AG04450 (cell line): Measurements from ENCODE around the gene TSHZ1. TPM values are rescaled to one million over a fixed set of nuclear protein-coding genes. Genes with fewer than 3 reads are reported as not detected.

Experiments
- CTCF ChIA-PET: fragments of 300-600, 350-600 bp; formaldehyde crosslinking; extraction: SDS; loops from one replicate; lab custom pipeline; 2022; ENCODE audit warnings: antibody characterized with exemption, inconsistent platforms; lab: Charles Lee
- POLR2A ChIA-PET: fragments of 350-600 bp; formaldehyde crosslinking; extraction: SDS; loops from one replicate; lab custom pipeline; 2021; ENCODE audit warnings: antibody characterized with exemption, inconsistent platforms; lab: Yijun Ruan, JAX
- DNase-seq: peaks from one replicate; pipeline ENCODE4 v3.0.0-alpha.2; 2011; ENCODE audit warnings: low read depth, low spot score
- H3K27ac ChIP-seq: one replicate; pipeline ENCODE4 v1.5.1; 2012; ENCODE audit warnings: low read depth, low read length, control low read depth
- H3K27me3 ChIP-seq: one replicate; pipeline ENCODE4 v1.6.0; 2012; ENCODE audit warnings: low read length; ENCODE audit not compliant: control insufficient read depth, insufficient read depth
- H3K4me3 ChIP-seq: 2 replicates; pipeline ENCODE4 v1.5.1; 2011; ENCODE audit warnings: mild to moderate bottlenecking, low read depth, low read length, control low read depth
- H3K9me3 ChIP-seq: 2 replicates; pipeline ENCODE4 v1.5.1; 2012; ENCODE audit warnings: low read length; ENCODE audit not compliant: control insufficient read depth, insufficient read depth
- polyA plus RNA-seq: library from polyadenylated mRNA; depleted of rRNA; stranded (reverse); fragments of >200 nt; gene quantifications from 2 replicates; pipeline ENCODE4 v1.2.3, GENCODE V29; 2011
- TF ChIP-seq, protein P1 (sequence below): IDR thresholded peaks from 2 replicates; pipeline ENCODE4 v1.5.1; 2011; ENCODE audit warnings: low read depth, low read length, control low read depth, inconsistent platforms

The TSHZ1 gene
- polyA plus RNA-seq, 1 experiment = 3.9 TPM

DNA sequence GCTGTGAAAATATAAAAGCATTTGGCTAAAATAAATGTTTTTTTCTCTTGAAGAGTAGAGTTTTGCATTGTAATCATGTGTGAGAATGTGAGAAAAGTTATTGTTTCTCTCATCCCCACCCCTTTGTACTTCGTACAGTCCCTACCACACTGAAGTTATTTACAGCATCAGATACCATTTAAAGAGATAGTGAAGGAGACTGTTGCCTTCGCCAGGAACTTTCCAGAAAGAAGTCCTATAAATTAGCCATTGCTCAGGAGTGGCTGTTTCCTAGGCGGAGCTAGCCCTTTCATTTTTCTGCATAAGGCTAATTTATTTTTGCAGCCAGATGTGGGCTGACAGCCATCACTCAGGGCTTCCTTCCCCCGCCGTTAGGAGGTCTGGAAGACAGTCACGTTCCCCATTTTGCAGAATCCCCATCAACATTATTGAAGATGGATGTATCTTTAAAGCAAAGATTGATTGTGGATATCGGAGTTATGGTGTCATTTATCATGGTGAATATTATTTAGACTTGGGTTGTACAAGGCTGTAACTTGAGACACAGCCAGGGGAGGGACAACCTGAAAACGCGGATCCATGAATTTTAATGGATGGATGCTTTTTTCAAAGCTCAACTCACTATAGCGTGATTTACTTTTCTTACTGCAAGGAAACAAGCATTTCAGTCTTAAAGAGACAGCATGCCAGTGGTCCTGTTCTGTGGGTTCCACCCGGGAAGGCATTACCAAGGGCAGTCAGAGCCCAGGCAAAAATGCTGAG lies 17.1 kb downstream of the TSHZ1 start:
- no peak overlapping the region for H3K4me3 ChIP-seq
- no peaks in the 10 kb centered on the region for H3K27me3 ChIP-seq
- H3K27ac ChIP-seq = no peak overlapping the region
- DNase-seq = no peak
- H3K9me3 ChIP-seq = no peaks in the 10 kb centered on the region; the same call in 1 of the 2 replicates
- POLR2A ChIA-PET = no interaction called here
- TF ChIP-seq, protein P1, sequence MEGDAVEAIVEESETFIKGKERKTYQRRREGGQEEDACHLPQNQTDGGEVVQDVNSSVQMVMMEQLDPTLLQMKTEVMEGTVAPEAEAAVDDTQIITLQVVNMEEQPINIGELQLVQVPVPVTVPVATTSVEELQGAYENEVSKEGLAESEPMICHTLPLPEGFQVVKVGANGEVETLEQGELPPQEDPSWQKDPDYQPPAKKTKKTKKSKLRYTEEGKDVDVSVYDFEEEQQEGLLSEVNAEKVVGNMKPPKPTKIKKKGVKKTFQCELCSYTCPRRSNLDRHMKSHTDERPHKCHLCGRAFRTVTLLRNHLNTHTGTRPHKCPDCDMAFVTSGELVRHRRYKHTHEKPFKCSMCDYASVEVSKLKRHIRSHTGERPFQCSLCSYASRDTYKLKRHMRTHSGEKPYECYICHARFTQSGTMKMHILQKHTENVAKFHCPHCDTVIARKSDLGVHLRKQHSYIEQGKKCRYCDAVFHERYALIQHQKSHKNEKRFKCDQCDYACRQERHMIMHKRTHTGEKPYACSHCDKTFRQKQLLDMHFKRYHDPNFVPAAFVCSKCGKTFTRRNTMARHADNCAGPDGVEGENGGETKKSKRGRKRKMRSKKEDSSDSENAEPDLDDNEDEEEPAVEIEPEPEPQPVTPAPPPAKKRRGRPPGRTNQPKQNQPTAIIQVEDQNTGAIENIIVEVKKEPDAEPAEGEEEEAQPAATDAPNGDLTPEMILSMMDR = no peak
- CTCF ChIA-PET = no interaction called here

DNA sequence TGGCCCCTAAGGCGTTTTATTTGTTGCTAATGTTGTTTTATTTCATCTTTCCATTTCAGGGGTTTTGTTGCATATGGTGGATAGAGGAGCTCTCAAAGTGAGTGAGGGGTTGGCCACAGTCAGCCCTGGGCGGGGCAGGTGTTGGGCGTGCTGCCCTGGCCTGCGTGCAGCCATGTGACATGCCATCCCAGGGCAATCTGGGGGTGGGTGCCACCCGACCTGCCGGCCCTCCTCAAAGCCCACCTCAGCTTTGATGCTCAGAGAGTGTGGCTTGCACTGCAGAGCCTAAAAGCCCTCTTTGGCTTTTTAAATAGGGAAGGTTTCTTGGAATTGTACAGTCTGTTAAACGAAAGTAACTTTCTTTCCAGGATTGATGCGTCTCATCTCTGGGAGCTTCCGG lies 18.4 kb downstream of the TSHZ1 start:
- POLR2A ChIA-PET = interaction anchor here (0.7 kb wide), 1 partner anchor 37 kb away, joined by 3 read pairs; no protein-coding TSS in a partner anchor
- H3K4me3 ChIP-seq = no peak overlapping the region
- no peaks in the 10 kb centered on the region for H3K27me3 ChIP-seq
- H3K9me3 ChIP-seq = no peaks in the 10 kb centered on the region; the same call in 1 of the 2 replicates
- no peak for DNase-seq
- H3K27ac ChIP-seq = no peak overlapping the region
- CTCF ChIA-PET = no interaction called here
- TF ChIP-seq, protein P1 = no peak

DNA sequence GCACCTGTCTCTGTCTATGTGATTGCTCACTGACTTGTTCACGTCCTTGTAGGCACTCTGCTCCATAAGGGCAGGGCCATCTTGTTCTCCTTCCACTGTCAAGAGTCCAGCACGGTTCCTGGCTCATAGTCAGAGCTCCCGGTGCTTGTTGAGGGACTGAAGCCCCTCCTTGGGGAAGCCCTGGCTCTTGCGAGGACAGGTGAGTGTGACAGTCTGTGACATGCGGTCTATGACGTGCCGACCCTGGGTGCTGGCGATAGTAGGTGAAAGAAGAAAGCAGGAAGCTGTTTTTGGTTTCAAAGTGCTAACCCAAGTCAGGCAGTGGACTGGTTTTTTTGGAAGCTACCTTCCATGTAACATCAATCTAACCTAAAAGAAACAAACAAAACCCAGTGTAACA lies 18.8 kb downstream of the TSHZ1 start:
- POLR2A ChIA-PET = interaction anchor here (0.7 kb wide), 1 partner anchor 37 kb away, joined by 3 read pairs; no protein-coding TSS in a partner anchor

DNA sequence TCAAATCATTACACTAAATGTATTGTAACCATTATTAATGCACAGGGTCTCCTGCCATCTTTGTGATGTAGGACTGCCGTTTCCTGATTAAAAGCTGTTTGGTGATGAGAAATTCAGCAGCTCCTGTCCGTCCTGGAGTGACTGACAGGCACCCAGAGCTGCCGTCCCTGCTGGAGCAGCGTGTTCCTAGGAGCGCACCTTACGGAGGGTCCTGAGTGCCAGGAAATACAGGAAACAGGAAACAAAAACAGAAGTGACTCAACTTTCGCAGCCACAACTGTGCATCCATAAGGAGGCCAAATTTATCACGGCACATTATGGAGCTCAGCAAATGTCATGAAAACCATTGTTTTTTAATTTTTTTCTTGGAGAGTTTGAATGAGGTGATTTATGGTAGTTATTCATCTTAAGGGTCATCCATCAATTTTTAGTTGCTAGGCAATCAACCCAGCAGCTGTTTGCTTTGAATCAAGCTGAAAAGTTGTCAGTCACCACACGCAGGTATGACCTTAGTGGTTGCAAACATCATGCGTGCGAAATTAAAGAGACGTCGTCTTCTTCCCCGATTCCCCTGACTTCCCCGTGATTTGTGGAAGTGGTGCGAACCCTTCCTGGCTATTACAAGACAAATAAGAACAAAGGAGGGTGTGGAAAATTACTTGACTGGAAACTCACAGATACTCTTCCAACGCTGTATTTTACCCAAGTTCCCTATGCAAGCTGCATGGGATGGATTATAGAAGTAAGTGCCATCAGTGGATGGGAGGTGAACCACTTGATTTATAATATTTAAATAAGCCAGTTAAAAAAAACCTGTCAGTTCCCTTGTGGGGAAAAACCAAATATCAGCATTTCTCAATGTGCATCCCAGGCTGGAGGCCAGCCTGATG lies 19.8 kb downstream of the TSHZ1 start:
- no peak overlapping the region for H3K4me3 ChIP-seq
- H3K27ac ChIP-seq = no peak overlapping the region
- no peaks in the 10 kb centered on the region for H3K27me3 ChIP-seq
- DNase-seq = no peak
- H3K9me3 ChIP-seq = no peaks in the 10 kb centered on the region; the same call in 1 of the 2 replicates
- TF ChIP-seq, protein P1 = no peak
- ChIA-PET POLR2A (no interaction called here), CTCF (interaction anchor here (0.6 kb wide), 1 partner anchor 1026 kb away, joined by 7 read pairs; no protein-coding TSS in a partner anchor)

More for the DNA sequence above, 18.8 kb downstream of the TSHZ1 start:
- DNase-seq = no peak
- no peak overlapping the region for H3K4me3 ChIP-seq
- no peak overlapping the region for H3K27ac ChIP-seq
- TF ChIP-seq, protein P1 = no peak
- CTCF ChIA-PET = interaction anchor here (0.6 kb wide), 1 partner anchor 1027 kb away, joined by 7 read pairs; no protein-coding TSS in a partner anchor
- H3K27me3 ChIP-seq = no peaks in the 10 kb centered on the region
- H3K9me3 ChIP-seq = no peaks in the 10 kb centered on the region; the same call in 1 of the 2 replicates
